K562 (cell line): ENCODE results near the gene SPAG16. TPM values are rescaled to one million over a fixed set of nuclear protein-coding genes. Genes with fewer than 3 reads are reported as not detected.

Experiments
- ATAC-seq: fragments of 200-7000 bp; cut with Tn5 transposase; 3 replicates; pipeline ENCODE4 v1.9.1; 2020; ENCODE audit warnings: moderate library complexity
- BruUV-seq: library from RNA; stranded (reverse); fragments of 400-500 nt; replicated peaks from 2 replicates; lab custom pipeline; 2021; lab: Mats Ljungman, UMichigan
- CTCF ChIA-PET: fragments of 300-600 bp; formaldehyde crosslinking; extraction: SDS; loops from one replicate; lab custom pipeline; 2021; ENCODE audit warnings: low intra/inter-chr PET ratio; lab: Yijun Ruan, JAX
- POLR2A ChIA-PET: fragments of 300-600, 350-650 bp; sonication (Branson Sonifier 250); formaldehyde crosslinking; extraction: SDS; loops from one replicate; lab custom pipeline; 2021; ENCODE audit warnings: antibody characterized with exemption, inconsistent platforms; lab: Yijun Ruan, JAX
- DNase-seq, 4 experiments: peaks; one replicate each; pipeline versions ENCODE4 v3.0.0 to v3.0.0-alpha.2; 2011 to 2018; ENCODE audit warnings: low spot score in 3 of 4, mixed read lengths in 3 of 4; ENCODE audit errors: extremely low read depth in 1 of 4
- FAIRE-seq: peaks from 2 replicates; lab custom pipeline; 2011; peaks lifted over from hg19 to GRCh38; lab: Jason Lieb, UNC
- H2AFZ ChIP-seq: 2 replicates; pipeline ENCODE4 v1.6.0; 2011; ENCODE audit warnings: low read depth, low read length, control low read depth, inconsistent platforms
- H3K27ac ChIP-seq: fragments of 200-600 bp; 3 replicates; pipeline ENCODE4 v1.8.0; 2011; ENCODE audit warnings: low read depth, mild to moderate bottlenecking, control low read depth, inconsistent platforms, low read length, moderate library complexity, mixed read lengths; ENCODE audit errors: extremely low read depth
- H3K27me3 ChIP-seq, 2 experiments: fragments of 300-600 bp in 1 of 2; 2 replicates in 1 of 2; 3 replicates in 1 of 2; pipeline versions ENCODE4 v1.6.0 to v1.8.0; 2011; ENCODE audit warnings: inconsistent platforms in 2 of 2, low read length in 2 of 2, mild to moderate bottlenecking in 1 of 2, mixed read lengths in 1 of 2, moderate library complexity in 1 of 2; ENCODE audit not compliant: control insufficient read depth in 2 of 2, insufficient read depth in 2 of 2
- H3K36me3 ChIP-seq: fragments of 300-600 bp; 3 replicates; pipeline ENCODE4 v1.8.0; 2011; ENCODE audit warnings: mild to moderate bottlenecking, low read length, inconsistent platforms; ENCODE audit not compliant: control insufficient read depth, insufficient read depth
- H3K4me1 ChIP-seq, 2 experiments: fragments of 200-600 bp in 1 of 2; replicated peaks in 1 of 2; 2 replicates in 1 of 2; 3 replicates in 1 of 2; pipeline versions ENCODE4 v1.5.1 to v1.8.0; 2011; ENCODE audit warnings: inconsistent platforms in 2 of 2, low read length in 2 of 2, mild to moderate bottlenecking in 1 of 2, mixed read lengths in 1 of 2, moderate library complexity in 1 of 2; ENCODE audit not compliant: control insufficient read depth in 2 of 2, insufficient read depth in 2 of 2
- H3K4me2 ChIP-seq: 2 replicates; pipeline ENCODE4 v1.6.1; 2011; ENCODE audit warnings: low read length, control low read depth, inconsistent platforms, mixed read lengths; ENCODE audit not compliant: insufficient read depth
- H3K4me3 ChIP-seq: fragments of 200-600 bp; sonication (generic), shearing (Covaris generic); 2 replicates; pipeline ENCODE4 v1.5.1; 2016; ENCODE audit warnings: control low read depth, inconsistent platforms
- H3K79me2 ChIP-seq: fragments of 200-600 bp; 3 replicates; pipeline ENCODE4 v1.8.0; 2011; ENCODE audit warnings: low read length, inconsistent platforms; ENCODE audit not compliant: control insufficient read depth, insufficient read depth
- H3K9ac ChIP-seq, 2 experiments: 2 replicates each; pipeline versions ENCODE4 v1.6.0 to v1.6.1; 2011; ENCODE audit warnings: low read depth in 2 of 2, low read length in 2 of 2, control low read depth in 1 of 2, inconsistent platforms in 1 of 2, mild to moderate bottlenecking in 1 of 2, mixed read lengths in 1 of 2; ENCODE audit not compliant: insufficient read depth in 1 of 2
- H3K9me1 ChIP-seq: one replicate; pipeline ENCODE4 v1.6.0; 2011; ENCODE audit warnings: inconsistent platforms, mild to moderate bottlenecking, low read length, moderate library complexity; ENCODE audit not compliant: control insufficient read depth, insufficient read depth
- H3K9me3 ChIP-seq: replicated peaks from 2 replicates; pipeline ENCODE4 v1.5.1; 2011; ENCODE audit warnings: low read depth, low read length, inconsistent platforms; ENCODE audit not compliant: control insufficient read depth, insufficient read depth
- H4K20me1 ChIP-seq: replicated peaks from 2 replicates; pipeline ENCODE4 v1.6.1; 2011; ENCODE audit warnings: low read length, inconsistent platforms, mixed read lengths; ENCODE audit not compliant: control insufficient read depth, insufficient read depth
- CTCF ChIP-seq, 3 experiments: IDR thresholded peaks in 2 of 3; conservative IDR thresholded peaks in 1 of 3; 2 replicates each; pipeline ENCODE4 v1.5.1; 2011 to 2012; ENCODE audit warnings: low read length in 3 of 3, mild to moderate bottlenecking in 3 of 3, control low read depth in 2 of 3, improper control_type of control experiment in 1 of 3, inconsistent platforms in 1 of 3, low read depth in 1 of 3, mixed read lengths in 1 of 3, moderate library complexity in 1 of 3; ENCODE audit not compliant: insufficient read depth in 2 of 3
- DPF2 ChIP-seq: fragments of 450-650 bp; IDR thresholded peaks from 2 replicates; pipeline ENCODE4 v1.6.1; 2016
- GTF2B ChIP-seq: IDR thresholded peaks from 2 replicates; pipeline ENCODE4 v1.6.1; 2011; ENCODE audit not compliant: insufficient read length; ENCODE audit errors: extremely low read depth
- NUFIP1 ChIP-seq: fragments of 450-650 bp; IDR thresholded peaks from 2 replicates; pipeline ENCODE4 v1.6.1; 2018; ENCODE audit not compliant: partially characterized antibody
- SAFB ChIP-seq: fragments of 200-400 bp; formaldehyde crosslinking; IDR thresholded peaks from 2 replicates; pipeline ENCODE4 v1.6.1; 2017; ENCODE audit warnings: low read depth, low read length, borderline replicate concordance
- SIN3A ChIP-seq, 2 experiments: fragments of 150-350 bp in 1 of 2; IDR thresholded peaks; 2 replicates each; pipeline ENCODE4 v1.6.1; 2011 to 2016; ENCODE audit warnings: borderline replicate concordance in 2 of 2, low read depth in 2 of 2, low read length in 2 of 2, mild to moderate bottlenecking in 2 of 2, moderate library complexity in 2 of 2; ENCODE audit not compliant: control insufficient read depth in 1 of 2
- SRSF3 ChIP-seq: fragments of 200-400 bp; formaldehyde crosslinking; IDR thresholded peaks from 2 replicates; pipeline ENCODE4 v1.6.1; 2016; ENCODE audit warnings: mild to moderate bottlenecking, low read length, moderate library complexity; ENCODE audit not compliant: insufficient read depth
- STAT6 ChIP-seq: sonication (generic); formaldehyde crosslinking; IDR thresholded peaks from 2 replicates; pipeline ENCODE4 v1.8.1; 2023; ENCODE audit warnings: mild to moderate bottlenecking, missing genetic modification reagents
- TOE1 ChIP-seq, 2 experiments: fragments of 450-650 bp in 1 of 2; sonication (generic) in 1 of 2; formaldehyde crosslinking in 1 of 2; IDR thresholded peaks; 2 replicates each; pipeline versions ENCODE4 v1.7.1 to v1.8.0; 2016 to 2022; ENCODE audit warnings: borderline replicate concordance in 2 of 2, mild to moderate bottlenecking in 2 of 2, antibody characterized with exemption in 1 of 2, inconsistent platforms in 1 of 2, low read depth in 1 of 2, missing genetic modification reagents in 1 of 2, moderate library complexity in 1 of 2
- ZNF212 ChIP-seq: fragments of 450-650 bp; formaldehyde crosslinking; IDR thresholded peaks from 2 replicates; pipeline ENCODE4 v1.4.0; 2020; ENCODE audit warnings: mild to moderate bottlenecking
- ZNF609 ChIP-seq: sonication (generic); formaldehyde crosslinking; IDR thresholded peaks from 2 replicates; pipeline ENCODE4 v1.8.1; 2023; ENCODE audit warnings: missing genetic modification reagents, mild to moderate bottlenecking, borderline replicate concordance
- WGBS: fragments of 100-300 bp; shearing (Covaris generic); methylation state at CpG from one replicate; pipeline ENCODE4 v1.1.6; 2016; ENCODE audit warnings: low coverage, mixed read lengths; ENCODE audit not compliant: insufficient coverage; ENCODE audit errors: missing lambda C conversion rate; 5-methylcytosine and 5-hydroxymethylcytosine counted together
- in situ Hi-C: fragments of 300-500 bp; cut with MboI; formaldehyde crosslinking; loops from 4 replicates; pipeline ENCODE4 v1.15.0; 2018; ENCODE audit warnings: inconsistent platforms, mixed read lengths
- intact Hi-C: fragments of 100-400 bp; cut with micrococcal nuclease; formaldehyde crosslinking; loops from 2 replicates; pipeline ENCODE4 v1.14.2; 2022
- polyA plus RNA-seq, 8 experiments: library from polyadenylated mRNA; depleted of rRNA in 4 of 8; stranded (reverse) in 5 of 8; unstranded in 3 of 8; fragments of >200 nt; fragmentation: Nextera tagmentation in 2 of 8; fragmentation: Illumina TruSeq in 1 of 8; extraction: Ambion mirVana in 2 of 8; extraction: Trizol in 1 of 8; gene quantifications; 2 replicates each; pipeline versions ENCODE4 v1.2.1 to v1.2.3, GENCODE V29; 2011 to 2014; ENCODE audit warnings: inconsistent platforms in 1 of 8, missing spikeins in 1 of 8
- total RNA-seq, 7 experiments: library from RNA; depleted of rRNA in 6 of 7; stranded (reverse); fragments of >200 nt in 6 of 7; fragmentation: Illumina TruSeq in 2 of 7; extraction: Trizol in 2 of 7; gene quantifications; 2 replicates each; pipeline versions ENCODE4 v1.2.1 to v1.2.3, GENCODE V29; 2011 to 2021; ENCODE audit warnings: low replicate concordance in 1 of 7

Gene SPAG16
- total and polyA plus RNA-seq, 9 of the 15 experiments (the other 6 are each of a cell fraction or from before 2014, with no cell fraction given), result 0.98 to 5.9 (median 3.5) TPM

- H3K4me2 ChIP-seq, result no peak overlapping the region
- WGBS, result 0% methylated on average over 3 of the region's 6 CpGs
- no peaks in the 10 kb centered on the region for H3K79me2 ChIP-seq
- no TSS peak for BruUV-seq
- DNase-seq (no peak), FAIRE-seq (no peak), ATAC-seq (no peak)
- no peaks in the 10 kb centered on the region for H3K9me1 ChIP-seq
- H3K27me3 ChIP-seq, result no peaks in the 10 kb centered on the region
- no peak overlapping the region for H2AFZ ChIP-seq
- H3K36me3 ChIP-seq, result no peaks in the 10 kb centered on the region
- H3K4me3 ChIP-seq, result no peak overlapping the region
- no peaks in the 10 kb centered on the region for H4K20me1 ChIP-seq
- in situ Hi-C loops, result no loop called here
- intact Hi-C loops, result no loop called here
- H3K9me3 ChIP-seq, result no peaks in the 10 kb centered on the region
- CTCF ChIA-PET, result no interaction called here
- no peaks in the 10 kb centered on the region for H3K4me1 ChIP-seq
- POLR2A ChIA-PET, result no interaction called here
- no peak overlapping the region for H3K9ac ChIP-seq
- no peak overlapping the region for H3K27ac ChIP-seq
- TF ChIP-seq ZNF212 (CRISPR knock-in tag) (no peak), TOE1 (IDR thresholded peaks at IDR 0.05; ENCODE audit: borderline replicate concordance) (no peak), TOE1 (CRISPR knock-in tag; IDR thresholded peaks at IDR 0.05; ENCODE audit: borderline replicate concordance, low read depth) (no peak), SIN3A (IDR thresholded peaks at IDR 0.05; ENCODE audit: borderline replicate concordance in 2 of 2, control insufficient read depth in 1 of 2, low read depth in 2 of 2, low read length in 2 of 2) (no peak), CTCF (IDR thresholded peaks at IDR 0.05 in 2 of 3, conservative IDR thresholded peaks at IDR 0.05 in 1 of 3; ENCODE audit: insufficient read depth in 2 of 3, low read depth in 1 of 3, low read length in 3 of 3) (no peak), NUFIP1 (no peak), ZNF609 (CRISPR knock-in tag) (no peak), DPF2 (no peak), STAT6 (CRISPR knock-in tag) (no peak), SRSF3 (no peak), GTF2B (no peak), SAFB (no peak)
These were observed 841.9 kb downstream of the SPAG16 start for GRCh38 chr2:214126135-214126534.
